Skeletal muscle cell (primary cell): Measurements from ENCODE around the gene FAM174C.
"Not testable (repeated sequence)": the region's sequence is repeated elsewhere in the genome, so short reads cannot be mapped to it uniquely, and the experiment has no call there.

Experiments used
- DNase-seq: peaks from one replicate; pipeline ENCODE4 v3.0.0-alpha.2; 2010; ENCODE audit warnings: low read depth
- H3K4me3 ChIP-seq: 2 replicates; pipeline ENCODE4 v1.5.1; 2011; ENCODE audit warnings: low read depth, mild to moderate bottlenecking, control low read depth, low read length, moderate library complexity

Gene FAM174C

GRCh38 chr19:1312767-1313694 lies 37.7 kb downstream of the FAM174C start:
- no peak for DNase-seq
- no peak overlapping the region for H3K4me3 ChIP-seq

- no peak for DNase-seq
- no peak overlapping the region for H3K4me3 ChIP-seq
These were observed 38.6 kb downstream of the FAM174C start for GRCh38 chr19:1313695-1314613.

GRCh38 chr19:1315470-1316166 lies 40.3 kb downstream of the FAM174C start:
- peak overlapping the region; percentile 27 for H3K4me3 ChIP-seq
- DNase-seq, result no peak

- H3K4me3 ChIP-seq, result no peak overlapping the region
- no peak for DNase-seq
These were observed 41.1 kb downstream of the FAM174C start for GRCh38 chr19:1316466-1316865.

GRCh38 chr19:1317274-1318003 lies 42.1 kb downstream of the FAM174C start:
- DNase-seq, result no peak
- H3K4me3 ChIP-seq, result no peak overlapping the region

GRCh38 chr19:1318678-1319471 lies 43.5 kb downstream of the FAM174C start:
- no peak for DNase-seq
- H3K4me3 ChIP-seq, result no peak overlapping the region

GRCh38 chr19:1320282-1320650 lies 44.9 kb downstream of the FAM174C start:
- H3K4me3 ChIP-seq, DNase-seq: not testable (repeated sequence)

GRCh38 chr19:1321539-1321938 lies 46.2 kb downstream of the FAM174C start:
- DNase-seq, result no peak
- H3K4me3 ChIP-seq, result no peak overlapping the region

- no peak for DNase-seq
- no peak overlapping the region for H3K4me3 ChIP-seq
These were observed 47.1 kb downstream of the FAM174C start for GRCh38 chr19:1322198-1322981.

- DNase-seq, result no peak
- H3K4me3 ChIP-seq, result peak overlapping the region; percentile 47
These were observed 49.0 kb downstream of the FAM174C start for GRCh38 chr19:1324249-1324805.

GRCh38 chr19:1324806-1325567 lies 49.7 kb downstream of the FAM174C start:
- H3K4me3 ChIP-seq, result peak overlapping the region; percentile 47
- peak; percentile 31 for DNase-seq

GRCh38 chr19:1325568-1326294 lies 50.4 kb downstream of the FAM174C start:
- H3K4me3 ChIP-seq, result peak overlapping the region; percentile 47
- DNase-seq, result no peak

- H3K4me3 ChIP-seq, result no peak overlapping the region
- no peak for DNase-seq
These were observed 51.8 kb downstream of the FAM174C start for GRCh38 chr19:1327125-1327524.
